HG03521 (cell line): ENCODE measurements around the gene SLC6A11.

Experiments used
- ATAC-seq: cut with Tn5 transposase; IDR thresholded peaks from one replicate; pipeline ENCODE4 v1.9.1; 2021; ENCODE audit warnings: mild to moderate bottlenecking, moderate library complexity; ENCODE audit not compliant: unreplicated experiment

Gene SLC6A11

DNA sequence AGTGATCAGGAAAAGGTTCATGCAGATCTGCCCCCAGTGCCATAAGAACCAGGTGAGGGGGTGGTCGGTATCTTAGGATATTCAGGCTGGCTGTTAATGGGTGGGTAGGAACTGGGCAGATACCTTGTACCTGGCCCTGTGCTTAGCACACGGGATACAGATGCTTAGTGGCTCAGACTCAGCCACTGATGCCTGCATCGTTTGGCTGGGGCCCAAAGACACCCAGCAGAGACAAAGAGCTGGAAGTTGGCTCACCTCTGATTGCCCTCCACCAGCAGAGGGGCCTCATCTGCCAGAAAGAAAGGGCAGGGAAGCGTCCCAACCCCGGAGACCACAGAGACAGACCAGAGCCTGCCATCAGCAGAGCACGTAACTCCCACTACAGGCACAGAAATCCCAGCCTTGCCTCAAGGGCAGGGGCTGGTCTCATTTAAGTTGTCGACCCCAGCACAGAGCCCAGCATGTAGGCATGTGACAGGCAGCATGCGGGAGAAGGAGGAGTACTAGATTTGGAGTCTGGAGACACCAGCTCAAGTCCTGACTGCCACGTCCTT, 112.5 kb downstream of the SLC6A11 start:
- no peak for ATAC-seq

DNA sequence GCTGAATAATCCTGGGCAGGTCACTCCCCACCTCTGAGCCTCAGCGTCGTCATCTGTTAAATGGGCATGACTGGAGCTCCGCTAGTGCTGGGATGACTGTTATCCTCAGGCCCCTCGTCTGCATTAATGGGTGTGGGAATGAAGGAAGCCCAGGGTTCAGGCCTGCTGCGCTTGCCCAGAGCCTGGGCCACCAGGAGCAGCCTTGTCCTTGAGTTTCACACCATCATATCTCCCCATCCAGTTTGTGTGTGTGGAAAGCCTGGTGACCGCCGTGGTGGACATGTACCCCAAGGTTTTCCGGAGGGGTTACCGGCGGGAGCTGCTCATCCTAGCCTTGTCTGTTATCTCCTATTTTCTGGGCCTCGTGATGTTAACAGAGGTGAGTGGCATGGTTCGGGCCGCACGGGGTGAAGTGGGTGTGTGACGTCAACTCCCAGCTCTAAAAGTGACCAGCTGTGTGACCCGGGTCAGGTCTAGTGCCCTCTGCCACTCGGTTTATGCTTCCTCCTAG, 113.0 kb downstream of the SLC6A11 start:
- no peak for ATAC-seq

DNA sequence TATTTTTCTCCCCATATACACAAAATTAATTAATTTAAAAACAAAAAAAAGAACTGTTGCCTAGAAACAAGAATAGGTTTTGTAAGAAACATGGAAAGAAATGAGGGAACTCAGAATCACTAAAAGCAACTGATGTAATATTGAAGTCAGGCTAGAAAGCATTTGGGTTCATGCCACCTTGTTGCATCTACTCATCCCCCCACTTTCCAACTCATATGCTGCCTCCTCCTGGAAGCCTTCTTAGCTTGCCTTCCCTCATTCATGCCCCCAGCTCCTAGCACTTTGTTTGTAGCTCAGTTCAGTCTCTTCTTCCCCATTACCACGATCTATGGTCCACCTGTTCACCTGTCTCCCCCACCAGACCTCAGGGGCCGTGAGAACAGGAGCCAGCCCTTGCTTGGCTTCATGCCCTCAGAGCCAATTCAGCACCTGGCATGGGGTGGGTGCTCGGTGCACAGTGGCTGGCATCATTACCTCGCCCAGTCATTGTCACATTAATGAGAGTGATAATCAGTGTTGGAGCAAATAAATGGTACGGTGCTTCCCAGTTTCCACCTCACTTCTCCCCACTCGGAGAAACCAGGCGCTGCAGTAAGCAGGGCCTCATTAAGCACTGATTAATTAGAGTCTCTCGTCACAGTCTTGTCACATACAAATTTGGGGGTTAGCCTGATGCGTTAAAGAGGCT, 114.1 kb downstream of the SLC6A11 start:
- ATAC-seq: no peak

DNA sequence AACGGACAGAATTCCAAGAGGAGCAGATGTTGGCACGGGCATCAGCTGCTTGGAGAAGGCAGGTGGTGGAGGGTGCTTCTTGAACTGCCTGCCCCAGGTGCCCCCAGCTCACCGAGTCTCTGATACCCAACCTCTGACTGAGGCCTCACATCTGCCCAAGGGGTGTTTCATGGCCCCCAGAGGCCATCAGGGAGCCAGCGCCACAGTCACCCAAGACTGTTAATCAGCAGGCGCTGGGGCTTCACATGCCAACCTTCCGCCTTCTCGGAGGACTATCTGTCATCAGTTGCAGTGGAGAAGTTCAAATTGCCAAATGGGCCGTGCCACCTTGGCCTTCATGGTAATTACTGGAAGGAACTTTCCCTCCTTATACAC, 114.6 kb downstream of the SLC6A11 start:
- ATAC-seq: no peak

DNA sequence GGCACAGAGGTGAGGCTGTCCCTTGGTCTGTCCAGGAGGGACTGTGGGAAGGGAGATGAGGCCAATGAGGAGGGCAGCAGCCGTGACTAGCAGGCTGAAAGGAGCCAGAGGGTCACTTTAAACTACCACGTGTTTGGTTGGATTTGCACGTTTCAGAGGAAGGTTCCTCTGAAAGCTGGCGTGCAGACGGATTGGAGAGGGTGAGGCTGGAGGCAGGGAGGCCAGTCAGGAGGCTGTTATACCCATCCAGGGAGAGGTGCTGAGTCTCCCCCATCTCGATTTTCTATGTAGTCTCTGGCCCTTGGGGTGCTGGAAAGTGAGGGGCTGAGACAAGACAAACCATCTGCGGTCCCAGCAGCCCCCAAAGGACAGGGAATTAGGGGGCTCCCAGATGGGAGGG, 116.6 kb downstream of the SLC6A11 start:
- ATAC-seq: no peak

DNA sequence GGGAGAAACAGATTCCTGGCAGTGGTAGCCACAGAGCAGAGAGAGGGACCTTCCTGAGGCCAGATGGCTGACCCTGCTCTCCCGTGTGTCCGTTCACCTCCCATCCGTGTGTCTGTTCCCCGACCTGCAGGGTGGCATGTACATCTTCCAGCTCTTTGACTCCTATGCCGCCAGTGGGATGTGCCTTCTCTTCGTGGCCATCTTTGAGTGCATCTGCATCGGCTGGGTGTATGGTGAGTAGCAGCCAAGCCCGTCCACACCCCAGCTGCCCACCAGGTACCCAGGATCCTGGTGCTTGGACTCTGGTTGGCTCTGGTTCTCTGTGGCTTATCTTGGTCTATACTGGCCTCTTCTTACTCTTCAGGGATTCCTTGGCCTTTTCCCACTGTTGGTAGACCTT, 117.0 kb downstream of the SLC6A11 start:
- ATAC-seq: no peak

DNA sequence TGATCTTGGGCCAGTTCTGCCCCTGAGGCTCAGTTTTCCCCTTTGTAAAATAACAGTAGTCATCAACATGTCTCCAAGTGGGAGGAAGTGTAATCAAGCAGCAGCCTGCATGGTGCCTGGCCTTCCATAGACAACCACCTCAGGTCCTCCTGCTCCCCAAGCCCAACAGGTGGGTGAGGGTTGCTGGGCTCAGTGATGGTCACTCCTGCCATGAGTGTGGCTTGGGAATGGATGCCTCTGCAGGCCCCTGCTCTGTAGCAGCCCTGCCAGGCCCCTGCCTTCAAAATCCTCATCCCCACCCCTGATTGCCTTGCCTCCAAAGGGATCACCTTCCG, 117.4 kb downstream of the SLC6A11 start:
- no peak for ATAC-seq

DNA sequence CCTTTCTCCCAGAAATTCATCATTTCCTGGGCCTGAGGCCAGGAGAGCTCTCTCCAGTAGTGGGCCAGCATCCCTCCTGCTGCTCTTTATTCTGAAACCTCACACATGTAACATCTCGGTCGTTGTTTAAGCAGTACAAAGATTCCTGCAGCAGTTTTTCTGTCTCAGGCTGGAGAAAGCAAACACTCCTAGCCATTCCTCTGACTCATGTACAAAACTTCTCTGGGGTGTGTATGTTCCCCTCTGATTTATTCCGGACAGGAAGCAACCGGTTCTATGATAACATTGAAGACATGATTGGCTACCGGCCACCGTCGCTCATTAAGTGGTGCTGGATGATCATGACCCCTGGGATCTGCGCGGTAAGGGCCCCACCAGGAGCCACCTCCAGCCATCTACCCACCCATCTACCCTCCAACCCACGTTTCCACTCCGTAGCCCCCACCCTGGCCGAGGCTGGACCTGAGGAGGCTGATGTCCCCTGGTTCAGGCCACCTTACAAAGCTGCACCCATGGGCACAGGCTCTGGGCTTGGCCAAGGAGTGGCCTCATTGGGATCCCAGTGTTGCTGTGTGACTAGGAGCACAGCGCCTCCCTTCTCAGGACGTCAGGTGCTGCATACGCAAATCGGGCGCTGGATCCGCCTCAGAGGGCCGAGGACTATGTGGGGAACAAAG, 117.9 kb downstream of the SLC6A11 start:
- ATAC-seq: no peak

DNA sequence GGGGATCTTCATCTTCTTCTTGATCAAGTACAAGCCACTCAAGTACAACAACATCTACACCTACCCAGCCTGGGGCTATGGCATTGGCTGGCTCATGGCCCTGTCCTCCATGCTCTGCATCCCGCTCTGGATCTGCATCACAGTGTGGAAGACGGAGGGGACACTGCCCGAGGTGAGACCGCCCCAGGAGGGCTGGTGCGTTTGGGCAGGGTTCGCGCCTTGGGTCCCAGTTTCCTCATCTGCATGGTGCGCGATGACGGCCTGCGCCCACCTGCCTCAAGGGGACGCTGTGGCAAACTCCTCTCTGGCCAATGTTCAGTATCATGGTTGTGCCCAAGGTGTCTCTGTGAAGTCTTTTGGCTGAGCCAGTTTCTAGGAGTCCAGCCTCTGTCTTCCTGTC, 119.0 kb downstream of the SLC6A11 start:
- no peak for ATAC-seq

DNA sequence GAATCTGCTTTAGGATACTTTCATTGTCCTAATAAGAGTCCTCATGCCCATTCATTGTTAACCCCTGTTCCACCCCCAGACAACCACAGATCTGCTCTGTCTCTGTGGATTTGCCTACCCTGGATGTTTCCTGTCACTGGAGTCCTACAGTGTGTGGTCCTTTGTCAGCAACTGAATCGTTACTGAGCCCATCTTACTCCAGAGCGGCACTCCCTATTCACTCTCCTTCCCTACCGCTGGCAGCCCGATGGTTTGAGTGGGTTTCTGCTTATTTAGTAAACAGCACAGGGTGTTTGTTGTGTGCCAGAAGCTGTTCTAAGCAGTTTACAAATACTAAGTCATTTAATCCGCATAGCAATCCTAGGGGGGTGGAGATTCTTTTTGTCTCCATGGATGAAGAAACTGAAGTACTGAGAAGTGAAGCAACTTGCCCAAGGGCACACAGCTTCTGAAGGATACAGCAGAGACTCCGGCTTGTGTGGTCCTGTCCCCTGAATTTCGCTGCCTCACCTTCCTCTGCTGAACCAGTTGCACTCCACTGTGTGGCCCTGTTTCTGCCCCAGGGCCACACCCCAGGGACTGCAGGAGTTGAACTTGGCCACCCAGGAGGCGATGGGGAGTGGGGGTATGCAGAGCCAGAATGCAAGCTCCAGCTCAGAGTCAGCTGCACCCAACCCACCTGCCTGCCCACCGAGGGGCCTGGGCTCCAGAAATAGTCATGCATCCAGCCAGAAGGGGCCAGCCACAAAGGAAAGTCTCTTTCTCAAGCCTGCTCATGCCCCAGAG, 120.0 kb downstream of the SLC6A11 start:
- ATAC-seq: no peak

DNA sequence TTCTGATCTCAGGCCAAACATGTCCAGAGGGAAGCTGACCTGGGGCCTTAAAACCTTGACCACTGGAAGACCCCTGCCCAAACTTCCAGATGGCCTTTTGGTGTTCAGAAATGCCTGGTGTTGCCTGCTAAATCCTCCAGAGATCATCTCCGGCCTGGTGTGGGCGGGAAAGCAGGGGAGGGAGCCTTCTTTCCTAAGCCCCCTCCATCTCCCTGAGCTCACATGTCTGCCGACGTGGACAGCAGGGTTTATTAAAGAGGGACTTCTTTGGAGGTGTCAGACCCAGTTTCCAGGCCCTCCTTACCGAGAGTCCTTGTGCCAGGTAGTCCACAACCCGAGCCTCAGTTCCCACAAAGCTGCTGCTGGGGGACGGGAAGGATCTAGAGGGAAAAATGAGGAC, 120.7 kb downstream of the SLC6A11 start:
- ATAC-seq: no peak

DNA sequence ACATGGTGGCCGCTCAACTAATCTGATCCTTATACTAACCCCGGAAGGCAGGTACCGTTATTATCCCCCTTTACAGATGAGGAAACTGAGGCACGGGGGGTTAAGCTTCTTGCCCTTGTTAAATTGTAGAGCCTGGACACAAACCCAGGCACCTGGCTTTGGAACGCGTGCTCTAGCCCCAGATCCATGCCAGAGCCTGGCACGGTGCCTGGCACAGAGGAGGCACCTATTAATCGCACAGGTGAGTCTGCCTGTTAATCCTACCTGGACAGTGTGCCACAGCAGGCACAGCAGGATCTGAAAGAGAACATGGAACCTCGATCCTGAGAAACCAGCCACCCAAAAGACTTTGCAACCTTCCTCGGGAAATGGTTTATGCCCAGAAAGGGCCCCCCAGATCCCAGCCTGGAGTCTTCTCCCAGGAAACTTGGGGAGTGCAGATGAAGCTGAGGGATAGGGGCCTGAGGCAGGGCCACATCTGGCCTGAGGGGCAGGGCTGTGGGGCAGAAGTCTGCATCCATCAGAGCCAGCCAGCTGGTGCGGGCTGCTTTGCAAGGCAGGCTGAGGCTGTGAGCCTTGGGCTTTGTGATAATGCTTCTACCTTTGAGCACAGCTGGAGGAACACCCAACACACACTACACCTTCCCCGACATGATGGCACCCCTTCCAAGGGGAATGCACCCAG, 121.3 kb downstream of the SLC6A11 start:
- ATAC-seq: no peak

DNA sequence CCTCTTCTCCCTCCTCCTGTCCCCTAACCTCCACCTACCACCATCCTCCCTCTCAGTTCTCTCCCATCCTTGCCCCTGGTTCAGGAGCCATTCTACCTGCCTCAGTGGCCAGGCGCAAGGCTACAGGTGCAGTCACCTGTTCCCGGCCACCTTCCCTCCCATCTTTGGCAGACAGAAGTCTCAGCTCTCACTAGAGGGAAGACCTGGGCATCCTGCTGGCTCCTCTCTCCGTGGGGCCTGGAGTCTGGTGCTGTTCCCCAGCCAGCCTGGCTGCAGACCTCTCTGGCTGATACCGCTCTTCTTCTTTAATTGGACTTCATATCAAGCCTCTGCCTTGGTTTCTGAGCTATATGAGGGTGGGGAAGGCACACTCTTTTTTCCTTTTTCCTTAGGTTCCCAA, 123.5 kb downstream of the SLC6A11 start:
- no peak for ATAC-seq

DNA sequence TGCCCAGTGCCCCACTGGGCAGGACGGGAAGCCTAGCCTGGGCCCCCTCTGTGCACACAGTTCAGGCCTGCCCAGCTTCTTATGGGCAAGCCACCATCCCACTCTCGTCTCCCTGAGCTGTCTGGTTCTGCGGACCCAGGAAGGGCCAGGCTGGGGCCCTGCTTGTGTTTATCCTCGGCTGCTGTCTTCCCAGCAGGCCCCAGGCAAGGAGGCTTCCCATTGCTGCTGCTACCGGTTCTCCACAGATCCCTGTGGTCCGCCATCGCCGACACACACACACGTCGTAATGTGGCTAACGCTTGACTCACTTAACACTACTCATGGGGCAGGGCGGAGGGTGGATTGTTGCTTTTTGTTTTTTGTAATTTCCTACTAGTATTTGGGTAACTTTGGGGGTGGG, 124.1 kb downstream of the SLC6A11 start:
- no peak for ATAC-seq

DNA sequence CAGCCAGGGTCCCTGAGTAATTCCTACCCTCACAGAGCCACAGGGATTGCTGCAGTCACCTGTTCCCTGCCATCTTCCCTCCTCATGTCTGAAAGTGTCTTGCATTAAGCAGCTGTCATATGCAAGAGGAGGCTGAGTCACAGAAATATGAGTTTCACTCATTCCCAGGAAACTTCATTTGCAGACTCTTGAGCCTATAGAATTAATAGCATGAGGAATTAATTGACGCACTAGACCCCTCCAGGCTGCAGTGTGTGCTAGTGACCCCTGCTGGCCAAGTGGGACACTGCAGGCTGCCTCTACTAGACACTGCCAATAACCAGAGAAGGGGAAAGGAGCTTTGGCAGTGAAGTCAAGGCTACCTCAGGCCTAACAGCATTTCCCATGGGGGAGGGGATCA, 125.9 kb downstream of the SLC6A11 start:
- ATAC-seq: no peak

DNA sequence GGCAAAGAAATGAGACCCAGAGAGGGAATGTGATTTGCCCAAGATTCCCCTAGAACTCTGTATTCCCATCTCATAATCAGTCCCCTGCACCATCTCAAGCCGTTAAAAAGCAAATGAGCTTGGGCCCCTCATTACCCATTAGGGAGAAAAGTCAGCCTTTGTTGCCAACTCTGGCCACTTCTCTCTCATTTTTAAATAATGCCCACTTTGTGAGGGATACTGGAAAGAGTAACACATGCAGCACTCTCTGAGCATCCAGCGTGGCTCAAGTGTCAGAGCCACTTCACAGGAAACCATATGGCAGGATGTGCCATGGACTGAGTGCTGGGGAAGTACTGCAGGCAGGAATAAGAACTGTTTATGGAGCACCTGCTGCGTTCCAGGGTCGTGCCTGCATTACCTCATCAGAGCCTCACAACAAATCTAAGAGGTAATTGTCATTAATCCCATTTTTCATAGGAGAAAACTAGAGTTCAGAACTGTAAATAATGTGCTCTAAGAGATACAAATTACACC, 126.7 kb downstream of the SLC6A11 start:
- ATAC-seq: no peak

DNA sequence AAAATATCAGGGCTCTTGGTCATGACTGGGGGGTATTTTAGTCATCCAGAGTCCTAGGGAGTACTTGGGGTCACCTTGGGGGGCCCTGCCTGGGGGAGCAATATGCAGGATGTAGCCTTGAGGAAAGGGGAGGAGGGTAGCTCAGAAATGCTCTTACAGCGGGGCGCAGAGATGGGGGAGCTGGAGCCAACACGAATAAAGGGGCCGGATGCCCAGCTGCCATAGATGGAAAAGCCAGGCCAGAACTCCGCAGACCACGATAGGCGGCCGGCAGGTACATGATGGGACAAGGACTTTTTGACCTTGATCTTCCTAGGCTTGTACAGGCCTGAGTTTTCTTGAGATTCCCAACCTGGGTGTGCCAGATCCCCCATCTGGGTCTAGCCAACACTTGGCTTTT, 128.8 kb downstream of the SLC6A11 start:
- ATAC-seq: no peak

DNA sequence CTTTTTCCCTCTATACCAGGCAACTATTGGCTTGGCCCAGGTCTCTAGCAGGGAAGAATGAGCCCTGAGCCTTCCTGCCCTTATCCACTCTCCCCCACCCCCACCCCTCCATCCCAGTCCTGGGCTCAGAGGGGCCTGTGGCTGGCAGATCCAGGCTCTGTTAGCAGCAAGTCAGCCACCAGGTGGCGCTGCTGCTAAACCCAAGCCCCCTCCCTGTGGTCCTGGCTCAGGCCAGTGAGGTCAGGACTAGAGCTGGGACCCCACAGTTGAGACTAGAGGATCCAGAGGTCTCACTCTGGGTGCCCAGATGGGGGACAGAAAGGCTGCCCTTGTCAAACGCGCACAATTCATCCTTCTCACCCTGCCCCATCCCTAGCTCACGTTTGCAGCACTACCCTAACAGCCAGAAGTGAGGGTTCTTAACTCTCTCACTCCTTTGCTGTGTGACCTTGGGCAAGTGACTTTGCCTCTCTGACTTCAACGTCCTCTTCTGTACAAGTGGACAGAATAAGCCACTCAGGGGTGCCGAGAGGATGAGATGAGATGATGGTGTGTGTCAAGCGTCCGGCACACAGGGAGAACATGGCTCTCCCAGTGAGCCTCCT, 129.8 kb downstream of the SLC6A11 start:
- no peak for ATAC-seq

DNA sequence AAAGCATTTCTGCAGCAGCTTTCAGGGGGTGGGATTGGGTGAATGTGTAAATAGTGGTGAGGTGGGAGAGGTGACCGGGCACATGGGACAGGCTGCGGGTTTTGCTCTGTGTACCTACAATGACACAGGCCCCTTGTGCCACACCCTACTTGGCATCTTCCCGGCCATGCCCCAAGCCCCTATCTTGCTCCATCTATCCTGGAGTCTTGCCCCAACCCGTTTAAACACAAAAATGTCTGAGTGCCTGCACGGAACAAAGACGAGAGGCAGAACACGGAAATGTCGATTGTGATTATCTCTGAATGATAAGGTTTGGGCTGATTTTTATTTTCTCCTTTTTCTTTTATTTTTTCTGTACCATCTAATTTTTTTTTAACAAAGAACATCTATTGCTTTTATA, 130.5 kb downstream of the SLC6A11 start:
- no peak for ATAC-seq

DNA sequence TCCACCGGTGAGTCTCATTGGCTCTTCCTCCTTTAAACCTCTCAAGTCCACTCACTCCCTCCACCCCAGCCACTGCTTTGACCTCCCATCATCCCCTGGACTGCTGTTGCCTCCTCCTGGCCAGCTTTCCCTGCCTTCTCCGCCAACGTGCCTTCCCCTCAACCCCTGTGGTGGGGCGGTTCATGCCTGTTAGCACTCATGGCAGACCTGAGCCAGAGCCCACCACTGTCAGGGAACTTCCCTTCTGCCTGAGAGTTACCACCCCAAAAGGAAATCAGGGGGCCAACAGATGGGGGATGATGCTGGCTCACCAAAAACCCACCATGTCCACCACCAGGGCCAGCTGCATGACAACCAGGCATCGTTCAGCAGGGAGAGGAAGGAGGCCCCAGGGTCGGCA, 132.3 kb downstream of the SLC6A11 start:
- ATAC-seq: no peak

DNA sequence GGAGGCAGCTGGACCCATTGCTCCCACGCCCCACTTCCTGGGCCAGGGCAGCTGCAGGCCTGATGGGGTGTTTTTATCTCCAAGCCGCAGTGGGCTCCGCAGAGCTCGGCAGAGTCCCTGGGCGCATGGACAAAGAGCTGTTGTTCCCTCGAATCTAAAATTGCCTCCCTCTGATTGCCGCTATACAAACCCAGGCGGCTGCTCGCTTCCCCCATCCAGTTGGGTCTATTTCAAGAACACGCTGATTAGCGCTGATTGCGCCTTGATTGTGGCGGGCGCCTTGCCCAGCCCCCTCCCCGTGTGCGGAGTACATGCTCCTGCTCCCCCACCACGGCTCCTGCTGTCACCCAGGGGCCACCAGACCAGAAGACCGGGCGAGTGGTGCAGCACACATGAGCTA, 133.2 kb downstream of the SLC6A11 start:
- ATAC-seq: no peak
